Astrocyte (in vitro differentiated cells and primary cell): ENCODE results near the gene RSPH1. TPM values are rescaled to one million over a fixed set of nuclear protein-coding genes. Genes with fewer than 3 reads are reported as not detected.

Experiments
- DNase-seq: peaks from one replicate; pipeline ENCODE4 v3.0.0-alpha.2; 2010; ENCODE audit warnings: low read depth
- FAIRE-seq: peaks from 2 replicates; lab custom pipeline; 2011; peaks lifted over from hg19 to GRCh38; lab: Jason Lieb, UNC
- H2AFZ ChIP-seq: 2 replicates; pipeline ENCODE4 v1.6.0; 2012; ENCODE audit warnings: low read depth, low read length, inconsistent platforms
- H3K27ac ChIP-seq: 2 replicates; pipeline ENCODE4 v1.5.1; 2011; ENCODE audit warnings: low read depth, low read length, inconsistent platforms
- H3K27me3 ChIP-seq: 2 replicates; pipeline ENCODE4 v1.6.0; 2011; ENCODE audit warnings: low read length, inconsistent platforms; ENCODE audit not compliant: insufficient read depth
- H3K36me3 ChIP-seq: 2 replicates; pipeline ENCODE4 v1.5.1; 2011; ENCODE audit warnings: low read length, inconsistent platforms; ENCODE audit not compliant: insufficient read depth
- H3K4me1 ChIP-seq: 2 replicates; pipeline ENCODE4 v1.5.1; 2011; ENCODE audit warnings: low read length, inconsistent platforms; ENCODE audit not compliant: insufficient read depth
- H3K4me2 ChIP-seq: 2 replicates; pipeline ENCODE4 v1.6.0; 2012; ENCODE audit warnings: low read length, inconsistent platforms
- H3K4me3 ChIP-seq: 2 replicates; pipeline ENCODE4 v1.5.1; 2011; ENCODE audit warnings: low read depth, mild to moderate bottlenecking, low read length, inconsistent platforms; ENCODE audit not compliant: insufficient read depth
- H3K79me2 ChIP-seq: 2 replicates; pipeline ENCODE4 v1.6.0; 2012; ENCODE audit warnings: mild to moderate bottlenecking, low read length, inconsistent platforms; ENCODE audit not compliant: insufficient read depth
- H3K9ac ChIP-seq: 2 replicates; pipeline ENCODE4 v1.6.0; 2012; ENCODE audit warnings: mild to moderate bottlenecking, low read length, inconsistent platforms
- H3K9me3 ChIP-seq: 2 replicates; pipeline ENCODE4 v1.5.1; 2012; ENCODE audit warnings: low read depth, mild to moderate bottlenecking, low read length, inconsistent platforms; ENCODE audit not compliant: insufficient read depth
- H4K20me1 ChIP-seq: 2 replicates; pipeline ENCODE4 v1.6.0; 2012; ENCODE audit warnings: low read length, inconsistent platforms; ENCODE audit not compliant: insufficient read depth
- H3K27ac Mint-ChIP-seq: one replicate; pipeline ENCODE4 v1.8.0; 2021; ENCODE audit warnings: mild to moderate bottlenecking, mixed read lengths; ENCODE audit not compliant: unreplicated experiment
- H3K27me3 Mint-ChIP-seq: one replicate; pipeline ENCODE4 v1.8.0; 2021; ENCODE audit warnings: low read depth, mixed read lengths; ENCODE audit not compliant: unreplicated experiment
- H3K36me3 Mint-ChIP-seq: one replicate; pipeline ENCODE4 v1.8.0; 2021; ENCODE audit warnings: low read depth, mixed read lengths; ENCODE audit not compliant: unreplicated experiment
- H3K4me1 Mint-ChIP-seq: one replicate; pipeline ENCODE4 v1.8.0; 2021; ENCODE audit warnings: low read depth, mixed read lengths; ENCODE audit not compliant: unreplicated experiment
- H3K4me3 Mint-ChIP-seq: one replicate; pipeline ENCODE4 v1.8.0; 2021; ENCODE audit warnings: mild to moderate bottlenecking, moderate library complexity, mixed read lengths; ENCODE audit not compliant: unreplicated experiment
- H3K9me3 Mint-ChIP-seq: one replicate; pipeline ENCODE4 v1.8.0; 2021; ENCODE audit warnings: mild to moderate bottlenecking, mixed read lengths; ENCODE audit not compliant: unreplicated experiment
- CTCF ChIP-seq: IDR thresholded peaks from 2 replicates; pipeline ENCODE4 v1.5.1; 2011; ENCODE audit warnings: low read depth, mild to moderate bottlenecking, inconsistent platforms, low read length, moderate library complexity; ENCODE audit not compliant: insufficient read depth
- EZH2 ChIP-seq: IDR thresholded peaks from 2 replicates; pipeline ENCODE4 v1.6.1; 2012; ENCODE audit warnings: mild to moderate bottlenecking, low read length, inconsistent platforms; ENCODE audit not compliant: insufficient read depth
- total RNA-seq: library from RNA; stranded (reverse); gene quantifications from 2 replicates; pipeline ENCODE4 v1.2.1, GENCODE V29; 2021

RSPH1 gene
- total RNA-seq, 1 donor from 2014 or later = 0.43 TPM

GRCh38 chr21:42498012-42498411, 2.0 kb upstream of the RSPH1 start:
- H3K27ac ChIP-seq = no peak overlapping the region
- TF ChIP-seq CTCF (no peak), EZH2 (no peak)

GRCh38 chr21:42496839-42497202, 797 bp upstream of the RSPH1 start:
- Histone ChIP-seq H3K9ac (peak overlapping the region; percentile 85), H3K4me2 (peak overlapping the region; percentile 93), H3K27me3 (no peaks in the 10 kb centered on the region), H3K27ac (peak overlapping the region; percentile 43), H3K4me3 (peak overlapping the region; percentile 68), H3K4me1 (peaks cover 5% of the 10 kb centered on the region), H3K36me3 (no peaks in the 10 kb centered on the region), H3K79me2 (no peaks in the 10 kb centered on the region), H2AFZ (peak overlapping the region; percentile 95), H4K20me1 (no peaks in the 10 kb centered on the region), H3K9me3 (no peaks in the 10 kb centered on the region)
- Mint-ChIP-seq H3K4me3 (peak overlapping the region; percentile 87), H3K27ac (peak overlapping the region; percentile 87), H3K27me3 (peaks cover 4% of the 10 kb centered on the region), H3K4me1 (peaks cover 5% of the 10 kb centered on the region), H3K36me3 (no peaks in the 10 kb centered on the region), H3K9me3 (no peaks in the 10 kb centered on the region)
- FAIRE-seq = no peak
- no peak for DNase-seq
- no peak for TF ChIP-seq CTCF
- TF ChIP-seq EZH2 = no peak

More at GRCh38 chr21:42498012-42498411, 2.0 kb upstream of the RSPH1 start:
- Histone ChIP-seq H3K4me1 (peaks cover 5% of the 10 kb centered on the region), H4K20me1 (no peaks in the 10 kb centered on the region), H3K4me2 (no peak overlapping the region), H3K36me3 (no peaks in the 10 kb centered on the region), H2AFZ (no peak overlapping the region), H3K79me2 (no peaks in the 10 kb centered on the region), H3K9ac (no peak overlapping the region), H3K4me3 (no peak overlapping the region), H3K27me3 (no peaks in the 10 kb centered on the region), H3K9me3 (no peaks in the 10 kb centered on the region)
- H3K27ac Mint-ChIP-seq = no peak overlapping the region
- no peaks in the 10 kb centered on the region for H3K36me3 Mint-ChIP-seq
- H3K9me3 Mint-ChIP-seq = no peaks in the 10 kb centered on the region
- DNase-seq = no peak
- peaks cover 5% of the 10 kb centered on the region for H3K4me1 Mint-ChIP-seq
- peaks cover 4% of the 10 kb centered on the region for H3K27me3 Mint-ChIP-seq
- H3K4me3 Mint-ChIP-seq = no peak overlapping the region
- FAIRE-seq = no peak

- no peak for TF ChIP-seq CTCF
- TF ChIP-seq EZH2 = no peak
- H3K4me1 ChIP-seq = peaks cover 5% of the 10 kb centered on the region
- no peaks in the 10 kb centered on the region for H3K27me3 ChIP-seq
- no peaks in the 10 kb centered on the region for H3K36me3 ChIP-seq
- H2AFZ ChIP-seq = peak overlapping the region; percentile 94
- H4K20me1 ChIP-seq = no peaks in the 10 kb centered on the region
- Mint-ChIP-seq H3K4me3 (peak overlapping the region; percentile 87), H3K4me1 (peaks cover 5% of the 10 kb centered on the region), H3K9me3 (peaks cover 3% of the 10 kb centered on the region), H3K36me3 (no peaks in the 10 kb centered on the region), H3K27ac (peak overlapping the region; percentile 67), H3K27me3 (peaks cover 6% of the 10 kb centered on the region)
- DNase-seq (no peak), FAIRE-seq (no peak)
- H3K27ac ChIP-seq = no peak overlapping the region
- peak overlapping the region; percentile 68 for H3K4me3 ChIP-seq
- H3K9me3 ChIP-seq = no peaks in the 10 kb centered on the region
- no peaks in the 10 kb centered on the region for H3K79me2 ChIP-seq
- H3K4me2 ChIP-seq = peak overlapping the region; percentile 93
- H3K9ac ChIP-seq = peak overlapping the region; percentile 49
Observed at GRCh38 chr21:42495765-42496119, 282 bp downstream of the RSPH1 start.
